GF-D8 (cell line): Measurements from ENCODE around the gene LMO3.

Experiments used
- DNase-seq: peaks from one replicate; lab custom pipeline; 2025; lab: John Stamatoyannopoulos, UW

LMO3 gene

DNA sequence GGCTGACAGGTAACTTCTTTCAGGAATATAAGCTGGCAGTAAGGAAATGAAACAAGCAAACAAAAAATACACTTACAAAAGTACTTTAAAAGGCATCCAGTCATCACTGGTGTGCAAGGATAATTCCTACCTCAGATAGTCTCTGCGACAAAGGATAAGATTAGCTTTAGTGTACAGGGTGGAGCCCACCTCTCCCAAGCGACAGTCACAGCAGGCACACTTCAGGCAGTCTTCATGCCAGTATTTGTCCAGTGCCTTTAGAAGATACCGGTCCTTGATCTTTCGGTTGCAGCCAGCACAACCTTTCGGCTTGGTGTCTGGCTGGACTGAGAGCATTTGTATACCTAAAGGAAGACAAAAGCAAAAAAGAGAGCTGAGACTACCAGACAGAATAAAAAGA is 5.4 kb downstream of the LMO3 start:
- DNase-seq = no peak

DNA sequence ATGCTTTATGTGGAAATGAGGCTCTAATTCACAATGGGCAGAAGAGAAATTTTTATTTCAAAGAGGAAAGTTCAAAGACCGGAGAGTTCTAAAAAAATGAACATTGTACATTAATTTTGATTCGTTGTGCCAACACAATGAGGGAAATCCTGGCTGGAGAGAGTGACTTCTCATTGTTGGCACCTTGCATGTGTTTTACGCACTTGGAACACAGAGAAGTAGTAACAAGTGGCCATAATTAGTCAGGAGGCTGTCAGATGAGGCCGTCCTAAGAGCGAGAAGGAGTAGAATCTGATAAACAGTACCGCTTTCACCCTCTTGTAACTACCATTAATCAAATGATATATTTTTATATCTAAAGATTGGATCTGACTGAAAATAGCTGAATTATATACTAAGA is 6.9 kb downstream of the LMO3 start:
- no peak for DNase-seq

DNA sequence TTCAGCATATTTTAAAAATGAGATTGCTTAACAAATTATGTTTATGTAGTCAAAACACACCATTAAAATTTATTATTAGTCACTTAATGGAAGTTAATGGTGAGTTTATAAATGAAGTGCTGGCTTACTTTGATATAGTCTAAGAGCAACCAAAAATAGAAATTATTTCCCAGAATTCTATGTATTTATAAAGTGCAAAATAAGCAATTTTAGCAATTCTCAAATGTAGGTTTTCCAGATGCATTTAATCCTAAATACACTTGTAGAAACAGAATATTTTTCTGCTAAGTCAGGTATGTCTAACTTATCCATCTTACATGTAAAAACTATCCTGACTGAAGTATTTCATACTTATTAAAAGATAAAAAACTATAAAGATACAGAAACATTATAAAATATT is 11.2 kb downstream of the LMO3 start:
- DNase-seq = no peak

DNA sequence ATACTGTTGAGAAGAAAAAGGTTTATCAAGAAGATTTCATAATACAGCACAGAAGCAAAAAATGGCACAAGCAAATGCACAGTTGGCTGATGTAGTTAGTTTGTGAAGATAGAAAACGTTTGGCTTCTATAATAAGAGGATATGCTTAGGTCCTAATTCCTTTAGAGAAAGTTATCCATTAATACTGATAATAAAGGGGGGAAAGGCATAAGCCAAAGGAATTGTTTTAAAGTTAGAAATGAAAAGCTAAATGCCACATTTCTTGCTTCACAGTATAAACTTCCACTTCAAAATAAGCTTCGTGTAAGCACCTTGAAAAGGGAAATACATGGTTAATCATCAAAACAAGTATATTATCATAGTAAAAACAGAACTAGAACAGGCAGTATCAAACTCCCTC is 12.4 kb downstream of the LMO3 start:
- DNase-seq = no peak

DNA sequence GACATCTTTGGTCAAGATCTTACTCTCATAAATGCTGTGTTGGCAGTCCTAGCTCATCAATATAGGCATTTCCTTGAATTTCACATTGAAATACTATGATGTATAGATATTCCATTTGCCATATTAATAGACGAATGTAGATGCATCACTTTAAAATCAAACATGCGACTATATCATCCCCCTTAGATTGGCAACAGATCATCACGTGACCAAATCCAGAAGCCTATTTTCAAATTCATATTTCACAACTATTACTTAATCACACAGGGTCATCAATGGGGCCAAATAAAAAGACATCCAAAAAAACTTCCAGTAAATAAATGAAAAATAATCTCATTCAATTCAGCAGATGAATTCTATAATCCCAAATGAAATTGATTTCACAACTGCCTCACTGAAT is 15.3 kb downstream of the LMO3 start:
- no peak for DNase-seq

DNA sequence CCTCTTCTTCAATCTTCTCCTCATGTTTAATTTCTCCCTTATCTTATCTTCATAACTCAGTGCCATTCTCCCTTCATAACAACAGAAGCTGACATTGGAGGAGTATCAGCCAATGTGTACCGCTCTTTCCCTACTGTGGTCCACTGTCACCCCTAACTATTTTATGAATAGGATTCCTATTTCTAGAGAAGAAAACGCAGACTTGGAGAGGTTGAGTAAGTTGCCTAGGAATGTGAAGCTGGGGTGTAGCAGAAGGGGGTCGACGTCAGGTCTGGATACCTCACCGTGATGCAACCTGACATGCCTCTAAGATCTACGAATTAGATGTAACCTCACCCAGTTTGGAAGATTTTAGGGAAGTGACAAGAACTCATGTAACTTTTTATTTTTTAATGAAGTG is 17.1 kb downstream of the LMO3 start:
- no peak for DNase-seq

DNA sequence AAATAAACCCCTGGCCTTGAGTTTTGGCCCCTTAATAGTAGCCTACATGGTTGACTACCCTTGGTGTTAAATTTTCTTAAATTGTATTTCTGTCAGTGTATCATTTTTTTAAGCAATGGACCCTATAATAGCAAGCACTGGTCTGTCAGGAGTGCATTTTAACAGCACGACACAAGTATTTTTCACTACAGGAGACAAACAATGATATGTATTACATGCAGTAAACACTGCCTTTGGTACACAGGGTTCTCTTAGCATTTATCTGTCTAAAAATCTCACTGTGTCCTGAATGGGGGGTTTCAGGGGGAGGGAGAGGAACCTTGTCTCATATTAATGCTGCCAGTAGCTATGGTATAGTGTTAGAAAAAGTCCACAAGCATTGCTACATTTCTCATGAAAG is 18.4 kb downstream of the LMO3 start:
- no peak for DNase-seq

DNA sequence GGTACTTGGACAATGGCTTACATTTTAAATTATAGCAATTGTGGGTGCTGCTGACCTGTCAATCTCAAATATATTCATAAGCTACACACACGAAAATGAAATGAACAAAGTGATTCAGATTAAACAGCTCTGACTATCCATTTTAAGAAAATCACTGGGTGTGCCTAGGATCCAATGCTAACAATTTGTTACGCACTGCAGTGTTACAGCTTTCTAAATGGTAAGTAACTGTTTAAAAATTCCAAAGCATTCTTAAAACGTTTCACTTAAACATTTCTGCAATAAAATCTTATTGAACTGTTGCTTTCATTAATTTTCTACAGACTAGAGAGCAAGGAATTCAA is 18.9 kb downstream of the LMO3 start:
- no peak for DNase-seq

DNA sequence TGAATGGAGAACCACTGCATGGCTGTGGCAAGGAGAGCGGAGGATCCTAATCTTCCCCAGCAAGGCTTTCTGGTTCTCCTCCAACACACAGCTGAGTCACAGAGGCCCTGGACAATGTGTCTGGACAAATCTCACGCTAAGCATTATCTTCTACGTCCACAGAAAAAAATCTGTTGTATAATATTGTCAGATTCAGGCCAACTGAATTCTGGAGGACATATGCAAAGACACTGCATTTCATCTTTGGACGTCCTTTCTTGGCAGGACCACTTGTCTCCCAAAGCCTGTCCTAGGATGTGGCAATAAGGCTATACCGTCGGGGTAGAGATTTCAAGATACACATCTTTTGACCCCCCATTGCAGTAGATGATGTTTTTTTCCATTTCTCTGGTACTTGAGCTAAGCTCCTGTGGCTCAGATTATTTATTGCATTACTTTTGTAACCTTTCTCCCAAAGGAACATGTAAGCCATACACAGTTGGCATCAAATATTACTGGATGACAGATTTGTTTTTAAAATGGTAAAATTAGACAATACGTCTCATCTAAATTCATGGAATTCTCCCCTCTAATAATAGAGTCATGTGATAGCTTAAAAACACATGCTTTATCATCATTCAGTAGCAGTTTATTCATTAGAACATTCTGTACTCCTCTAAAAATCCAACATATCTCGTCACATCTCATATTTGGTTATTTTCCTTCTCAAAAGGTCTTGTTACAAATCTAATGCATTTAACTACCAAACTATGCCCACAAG is 19.4 kb downstream of the LMO3 start:
- no peak for DNase-seq

DNA sequence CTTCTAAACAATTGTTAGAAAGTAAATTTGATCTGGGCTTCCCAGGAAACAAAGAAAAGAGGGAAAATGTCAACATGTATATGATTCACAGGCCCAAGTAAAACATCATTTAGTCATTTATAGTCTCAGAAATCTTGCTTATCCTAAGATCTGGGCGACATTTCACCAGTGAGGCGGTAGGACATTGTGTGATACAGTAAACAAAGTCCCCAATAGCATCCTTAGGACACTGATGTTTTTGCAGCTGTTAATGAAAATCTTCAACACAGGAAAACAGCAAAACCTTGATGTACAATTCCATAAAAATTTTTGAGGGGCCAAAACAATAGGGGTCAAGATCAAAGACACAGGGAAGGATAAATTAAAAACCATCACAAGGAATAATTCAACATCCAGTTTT is 20.2 kb downstream of the LMO3 start:
- DNase-seq = no peak

DNA sequence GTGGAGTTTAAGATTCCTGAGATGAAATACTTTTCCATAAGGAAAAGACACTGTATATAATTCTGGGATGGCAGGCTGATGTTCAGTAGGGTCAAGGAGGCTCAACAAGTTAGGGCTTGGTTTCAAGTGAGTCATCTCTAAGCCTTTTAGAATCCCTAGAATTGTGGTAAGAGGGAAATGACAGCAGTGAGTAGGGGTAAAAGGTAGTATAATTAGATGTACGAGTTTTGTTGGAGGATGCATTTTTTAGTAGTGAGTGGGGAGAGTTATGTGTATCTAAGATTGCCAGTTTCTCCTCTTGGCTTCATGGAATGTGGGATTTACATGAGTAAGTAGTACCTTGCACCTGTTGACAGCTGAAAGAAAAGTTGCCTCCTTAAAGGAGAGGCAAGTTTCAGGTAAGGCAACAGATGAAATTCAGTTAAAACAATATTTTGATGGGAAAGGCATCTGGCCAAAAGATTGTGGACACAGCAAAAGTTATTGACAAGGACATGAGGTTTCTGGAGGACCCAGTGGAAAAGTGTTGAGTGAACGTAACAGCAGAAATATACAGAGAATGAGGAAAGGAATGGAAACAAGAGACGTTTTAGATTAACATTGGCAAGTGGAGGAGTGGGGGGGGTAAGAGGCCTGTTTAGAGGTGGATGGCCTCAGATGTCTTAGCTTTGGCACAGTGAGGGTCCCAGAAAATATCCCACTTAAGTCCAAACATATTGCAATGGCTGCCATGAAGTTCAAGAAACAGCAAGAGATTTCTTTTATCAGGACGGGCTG is 21.8 kb downstream of the LMO3 start:
- no peak for DNase-seq

DNA sequence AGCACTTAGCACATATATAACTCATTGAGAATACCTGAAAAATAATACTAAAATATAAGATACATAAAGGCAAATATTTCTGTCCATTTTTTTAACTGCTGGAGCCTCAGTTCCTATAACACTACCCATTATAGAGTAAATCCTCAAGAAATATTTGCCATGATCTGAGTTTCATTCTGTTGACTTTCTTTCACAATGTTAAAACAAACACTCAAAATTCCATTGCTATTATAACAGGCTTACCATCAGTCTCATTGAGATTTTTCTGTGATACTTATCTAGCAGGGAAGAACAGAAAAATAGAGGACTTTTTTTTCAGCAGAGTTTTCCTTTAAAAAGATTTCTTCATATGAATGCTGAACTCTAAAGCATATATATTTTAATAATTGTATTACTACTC is 24.5 kb downstream of the LMO3 start:
- DNase-seq = no peak

DNA sequence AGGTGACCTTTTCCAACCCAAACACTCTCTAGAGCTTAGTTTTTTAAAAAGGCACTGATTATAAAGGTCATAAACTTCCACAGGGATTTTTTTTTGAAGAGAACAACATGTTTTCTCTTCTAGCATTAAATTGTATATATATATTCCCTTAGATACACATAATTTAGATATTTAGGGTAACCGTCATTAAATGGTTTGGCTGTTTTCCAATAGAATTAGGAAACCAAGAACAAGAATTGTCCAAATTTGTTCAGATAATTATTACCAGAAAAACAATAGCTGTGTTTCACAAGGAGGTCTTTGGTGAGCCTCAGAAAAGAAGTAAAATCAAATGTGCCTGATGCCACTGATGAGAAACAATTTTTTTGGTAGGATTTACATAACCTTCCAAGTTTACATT is 26.9 kb downstream of the LMO3 start:
- no peak for DNase-seq

DNA sequence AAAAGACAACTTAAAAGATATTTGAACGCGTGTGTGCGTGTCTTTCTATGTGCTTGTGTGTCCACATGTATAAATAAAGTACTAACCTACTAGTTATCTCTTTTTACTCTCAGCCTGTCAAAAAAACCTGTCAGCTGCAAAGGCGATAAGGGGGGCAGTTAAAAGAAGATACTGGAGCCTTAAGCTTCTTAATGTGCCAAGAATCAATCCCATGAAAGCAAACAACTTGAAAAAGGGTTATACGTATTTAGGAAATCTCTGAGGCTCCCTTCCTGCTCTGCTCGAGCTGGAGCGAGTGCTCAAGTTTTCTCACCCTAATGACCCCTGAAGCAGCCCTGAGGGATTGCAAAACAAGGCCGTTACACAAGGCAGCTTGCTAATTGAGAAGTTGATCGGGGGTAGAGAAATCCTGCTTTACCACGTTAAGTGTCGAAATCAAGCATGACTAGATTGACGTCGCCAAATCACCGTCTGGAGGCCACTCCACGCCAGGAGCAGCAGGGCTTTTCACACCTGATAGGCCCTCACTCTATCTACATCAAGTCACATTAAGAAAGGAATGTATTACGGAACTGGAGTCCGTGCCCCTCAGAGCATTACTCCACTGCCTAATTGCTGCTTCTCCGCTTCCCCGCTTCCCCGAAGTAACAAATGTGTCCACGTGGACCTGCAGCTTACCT is 32.4 kb downstream of the LMO3 start:
- peak; percentile 9 for DNase-seq

DNA sequence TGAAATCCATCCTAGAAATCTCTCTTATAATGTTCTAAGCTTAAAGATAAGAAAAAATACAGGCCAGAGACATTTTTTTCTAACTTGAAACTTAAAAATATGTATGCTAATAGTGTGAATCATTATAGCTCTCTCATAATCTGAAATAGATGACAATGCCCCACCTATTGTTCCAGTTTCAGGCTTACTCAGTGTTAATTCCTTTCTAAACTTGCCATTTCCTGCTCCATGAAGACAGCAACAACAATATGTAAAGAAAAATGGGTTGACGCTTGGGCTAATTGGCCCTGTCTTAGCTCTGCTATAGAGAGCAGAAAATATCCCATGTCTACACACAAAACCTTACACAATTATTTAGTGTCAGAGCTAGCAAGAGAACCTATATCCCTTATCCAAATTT is 37.1 kb downstream of the LMO3 start:
- DNase-seq = no peak

DNA sequence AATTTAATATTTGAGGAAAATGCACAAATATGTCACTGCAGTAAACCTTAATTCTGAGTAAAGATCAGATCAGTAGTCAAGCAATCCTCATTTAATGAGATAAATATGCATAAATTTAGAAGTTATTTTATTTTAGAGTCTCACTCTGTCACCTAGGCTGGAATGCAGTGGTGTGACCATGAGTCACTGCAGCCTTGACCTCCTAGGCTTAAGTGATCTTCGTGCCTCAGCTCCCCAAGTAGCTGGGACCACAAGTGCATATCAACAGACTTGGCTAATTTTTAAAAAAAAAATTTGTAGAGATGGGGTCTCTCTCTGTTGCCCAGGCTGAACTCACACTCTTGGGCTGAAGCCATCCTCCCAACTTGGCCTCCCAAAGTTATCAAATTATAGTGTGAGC is 41.3 kb downstream of the LMO3 start:
- DNase-seq = no peak

DNA sequence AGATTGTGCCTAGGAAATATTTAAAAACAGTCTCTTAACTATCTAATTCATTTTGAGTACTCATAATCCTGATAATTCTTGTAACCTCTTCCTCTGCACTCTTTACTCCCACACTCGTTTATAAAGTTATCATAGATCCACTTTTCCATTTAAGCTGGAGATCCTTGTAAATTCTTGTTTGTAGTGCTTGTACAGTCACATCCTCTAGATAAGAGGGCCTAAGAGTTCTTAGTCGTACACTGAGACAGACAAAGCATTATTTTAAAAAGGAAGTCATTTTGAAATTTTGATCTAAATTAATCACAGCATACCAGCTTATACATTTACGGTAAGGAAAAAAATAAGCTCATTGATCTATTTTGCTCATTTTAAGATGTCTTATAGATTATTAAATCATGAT is 42.5 kb downstream of the LMO3 start:
- no peak for DNase-seq

DNA sequence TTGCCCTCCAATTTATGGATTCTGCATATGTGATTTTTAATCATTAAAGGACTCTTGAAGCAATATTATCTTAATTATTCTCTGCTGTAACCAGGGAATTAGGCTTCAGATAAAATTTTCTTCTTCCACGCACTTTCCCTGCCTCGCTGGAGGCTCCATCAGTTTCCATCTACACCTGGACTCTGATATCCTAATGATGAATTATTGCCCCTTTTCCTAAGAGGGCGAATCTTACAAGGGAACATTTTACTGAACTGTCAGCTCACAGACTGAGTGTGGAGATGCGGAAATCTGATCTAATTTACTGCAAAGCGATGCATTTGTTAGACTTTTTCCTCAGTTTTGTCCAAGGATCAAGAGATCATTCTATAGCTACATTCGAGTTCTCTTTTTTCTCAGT is 43.0 kb downstream of the LMO3 start:
- no peak for DNase-seq

DNA sequence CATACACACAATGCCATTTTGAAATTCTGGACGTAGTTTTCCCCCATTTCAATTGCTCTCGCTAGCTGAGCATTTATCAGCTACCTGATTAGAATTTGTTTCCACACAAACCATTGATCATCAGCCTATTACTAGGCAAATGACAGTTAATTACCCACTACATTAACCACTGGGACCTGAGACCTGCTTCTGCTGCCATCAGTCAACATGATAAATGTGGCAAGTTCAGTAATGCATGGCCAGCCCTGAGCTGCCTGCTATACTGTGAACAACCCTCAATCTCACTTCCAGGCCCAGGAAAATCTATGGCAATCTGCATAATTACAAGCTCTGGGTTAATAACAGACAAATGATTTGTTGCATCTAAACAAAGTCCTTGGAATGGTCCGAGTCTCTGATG is 43.5 kb downstream of the LMO3 start:
- DNase-seq = no peak

DNA sequence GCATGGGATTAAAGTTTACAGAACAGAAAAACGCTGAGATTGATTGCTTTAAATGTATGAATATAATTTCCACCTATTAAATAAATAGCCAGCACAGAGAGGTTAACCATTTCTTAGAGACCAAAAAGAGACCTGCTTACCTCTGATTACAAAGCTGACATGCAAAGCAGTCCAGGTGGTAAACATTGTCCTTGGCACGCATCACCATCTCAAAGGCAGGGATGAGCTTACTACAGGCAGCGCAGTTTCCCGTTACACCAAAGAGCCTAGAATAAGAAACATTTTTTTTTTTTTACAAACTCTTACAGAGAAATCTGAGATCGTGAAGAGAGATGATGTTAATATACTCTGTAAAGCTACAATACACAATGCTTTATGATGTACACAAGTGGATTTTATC is 45.7 kb downstream of the LMO3 start:
- no peak for DNase-seq

DNA sequence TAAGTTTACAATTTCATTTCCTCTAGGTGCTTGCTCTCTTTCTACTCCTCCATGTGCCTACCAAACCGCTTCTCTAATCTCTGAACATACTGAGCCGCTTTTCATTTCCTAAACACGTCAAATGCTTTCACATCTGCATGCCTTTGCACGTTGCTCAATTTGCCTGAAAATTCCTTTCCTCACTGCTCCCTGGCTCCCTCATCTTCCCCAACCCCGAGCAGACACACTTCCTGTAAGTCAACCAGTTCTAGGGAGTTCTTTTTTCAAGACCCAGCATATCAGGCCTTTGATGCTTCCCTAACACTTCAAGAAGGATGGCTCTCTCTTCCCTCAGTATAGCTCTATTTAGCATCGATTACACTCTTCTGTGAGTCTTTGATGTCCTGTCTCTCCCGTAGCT is 50.3 kb downstream of the LMO3 start:
- no peak for DNase-seq

DNA sequence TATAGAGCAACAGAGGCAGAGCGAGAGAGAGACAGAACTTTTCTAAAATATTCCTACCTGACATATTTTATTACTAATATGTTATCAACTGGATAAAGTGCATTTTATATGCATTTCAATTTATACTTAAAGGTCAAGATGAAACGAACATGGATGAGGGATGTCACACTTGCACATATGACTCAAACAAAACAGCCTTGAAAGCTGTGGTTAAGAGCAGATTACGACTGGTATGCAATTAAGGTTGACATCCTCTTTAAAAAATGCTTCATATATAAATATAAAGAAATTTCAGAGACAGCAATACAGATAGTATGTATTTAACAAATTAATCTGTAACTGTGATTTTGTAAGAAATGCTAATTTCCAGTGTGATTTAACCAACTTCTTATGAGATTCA is 52.5 kb downstream of the LMO3 start:
- no peak for DNase-seq

DNA sequence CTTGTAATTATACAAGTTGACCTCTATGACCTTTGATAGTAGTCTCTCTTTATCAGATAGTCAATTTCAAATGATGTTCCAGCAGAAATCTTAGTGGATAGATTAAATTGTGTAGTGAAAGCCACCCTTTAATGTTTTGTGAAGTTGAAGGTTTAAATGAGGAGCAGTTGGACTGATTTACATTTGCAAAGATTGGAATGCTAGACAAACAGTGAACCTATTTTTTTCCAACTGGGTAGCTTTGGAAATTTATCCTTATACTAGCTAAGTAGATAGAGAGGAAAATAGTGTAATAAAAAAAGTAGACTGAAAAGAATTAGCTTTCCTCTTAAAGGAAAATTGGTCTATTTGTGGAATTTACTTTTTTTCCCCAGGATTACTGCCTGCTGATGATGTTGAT is 53.7 kb downstream of the LMO3 start:
- DNase-seq = no peak
